ENCODE measurements around the gene CMC4.

CMC4 gene

GRCh38 chrX:155086202-155086840, 15.4 kb upstream of the CMC4 start:
- no peak for TF ChIP-seq FOXP2 (optimal IDR thresholded peaks at IDR 0.05; ENCODE audit: borderline replicate concordance, extremely low read depth, extremely low read length, insufficient read depth)
- no peak for TF ChIP-seq POLR2AphosphoS5 (IDR thresholded peaks at IDR 0.05; ENCODE audit: low read depth, low read length)

- TF ChIP-seq FOXP2 (optimal IDR thresholded peaks at IDR 0.05; ENCODE audit: borderline replicate concordance, extremely low read depth, extremely low read length, insufficient read depth), result no peak
These were observed 851 bp upstream of the CMC4 start for GRCh38 chrX:155071694-155072280.

DNA sequence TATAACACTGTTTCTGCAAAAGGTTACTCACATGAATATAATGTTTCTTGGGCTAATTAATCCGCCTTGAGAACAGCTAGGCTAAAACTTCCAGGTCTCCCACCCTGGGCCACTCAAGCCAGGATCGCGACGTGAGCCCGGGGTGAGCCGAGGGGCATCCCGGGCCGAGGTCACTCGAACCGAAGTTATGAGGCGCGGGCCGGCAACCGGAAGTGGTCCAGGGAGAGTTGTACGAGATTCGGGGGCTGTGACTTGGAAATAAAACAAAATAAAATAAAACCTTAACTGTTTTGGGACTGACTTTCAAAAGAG, 317 bp downstream of the CMC4 start:
- no peak for TF ChIP-seq TAF1 (IDR thresholded peaks at IDR 0.05; ENCODE audit: borderline replicate concordance, insufficient read depth, low read length)
- no peak for TF ChIP-seq FOXP2 (optimal IDR thresholded peaks at IDR 0.05; ENCODE audit: borderline replicate concordance, extremely low read depth, extremely low read length, insufficient read depth)
- no peak for TF ChIP-seq REST (IDR thresholded peaks at IDR 0.05; ENCODE audit: insufficient read depth in 1 of 2, low read depth in 2 of 2, low read length in 2 of 2)
- TF ChIP-seq POLR2AphosphoS5 (IDR thresholded peaks at IDR 0.05; ENCODE audit: low read depth, low read length), result no peak
- TF ChIP-seq SIN3A (IDR thresholded peaks at IDR 0.05; ENCODE audit: borderline replicate concordance, insufficient read depth, low read length), result no peak

GRCh38 chrX:155070038-155070437, 898 bp downstream of the CMC4 start:
- no peak for TF ChIP-seq POLR2AphosphoS5 (IDR thresholded peaks at IDR 0.05; ENCODE audit: low read depth, low read length)
- TF ChIP-seq TAF1 (IDR thresholded peaks at IDR 0.05; ENCODE audit: borderline replicate concordance, insufficient read depth, low read length), result no peak
- TF ChIP-seq REST (IDR thresholded peaks at IDR 0.05; ENCODE audit: insufficient read depth in 1 of 2, low read depth in 2 of 2, low read length in 2 of 2), result no peak
- TF ChIP-seq FOXP2 (optimal IDR thresholded peaks at IDR 0.05; ENCODE audit: borderline replicate concordance, extremely low read depth, extremely low read length, insufficient read depth), result no peak
- TF ChIP-seq SIN3A (IDR thresholded peaks at IDR 0.05; ENCODE audit: borderline replicate concordance, insufficient read depth, low read length), result no peak

DNA sequence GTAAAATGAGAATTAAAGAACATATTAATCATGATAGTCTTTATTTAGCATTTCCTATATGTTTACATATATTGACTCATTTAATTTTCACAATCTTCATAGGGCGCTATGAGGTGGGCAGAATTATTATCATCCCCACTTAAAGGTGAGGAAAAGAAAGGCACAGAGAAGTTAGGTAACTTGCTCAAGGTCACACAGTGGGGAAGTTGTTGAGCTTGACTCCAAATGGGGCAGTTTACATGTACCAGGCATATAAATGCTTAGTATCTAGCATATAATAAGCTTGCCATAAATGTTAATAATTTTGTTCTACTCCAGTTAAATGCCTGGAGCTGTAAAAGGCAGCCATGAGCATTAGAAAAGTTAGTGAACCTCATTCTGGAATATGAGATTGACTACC, 1.5 kb downstream of the CMC4 start:
- no peak for TF ChIP-seq POLR2AphosphoS5 (IDR thresholded peaks at IDR 0.05; ENCODE audit: low read depth, low read length)
- TF ChIP-seq TAF1 (IDR thresholded peaks at IDR 0.05; ENCODE audit: borderline replicate concordance, insufficient read depth, low read length), result no peak
- no peak for TF ChIP-seq REST (IDR thresholded peaks at IDR 0.05; ENCODE audit: insufficient read depth in 1 of 2, low read depth in 2 of 2, low read length in 2 of 2)
- no peak for TF ChIP-seq FOXP2 (optimal IDR thresholded peaks at IDR 0.05; ENCODE audit: borderline replicate concordance, extremely low read depth, extremely low read length, insufficient read depth)
- TF ChIP-seq SIN3A (IDR thresholded peaks at IDR 0.05; ENCODE audit: borderline replicate concordance, insufficient read depth, low read length), result no peak

- TF ChIP-seq FOXP2 (optimal IDR thresholded peaks at IDR 0.05; ENCODE audit: borderline replicate concordance, extremely low read depth, extremely low read length, insufficient read depth), result no peak
- TF ChIP-seq REST (IDR thresholded peaks at IDR 0.05; ENCODE audit: insufficient read depth in 1 of 2, low read depth in 2 of 2, low read length in 2 of 2), result no peak
- no peak for TF ChIP-seq TAF1 (IDR thresholded peaks at IDR 0.05; ENCODE audit: borderline replicate concordance, insufficient read depth, low read length)
- no peak for TF ChIP-seq SIN3A (IDR thresholded peaks at IDR 0.05; ENCODE audit: borderline replicate concordance, insufficient read depth, low read length)
- no peak for TF ChIP-seq POLR2AphosphoS5 (IDR thresholded peaks at IDR 0.05; ENCODE audit: low read depth, low read length)
These were observed 2.8 kb downstream of the CMC4 start for GRCh38 chrX:155068165-155068564.

Data from PFSK-1 (cell line).